NCI-H187 treated with DMSO at 0.1 percent for 48 hours (cell line): Measurements from ENCODE around the gene HOGA1.

Experiments used
- DNase-seq: peaks from one replicate; lab custom pipeline; 2025; lab: John Stamatoyannopoulos, UW

Gene HOGA1

GRCh38 chr10:97584060-97584797 lies at the start of gene HOGA1:
Gene HOGA1, plus strand, starts transcription at chr10:97584389. Its CDS starts 315 bp downstream, at chr10:97584704.
- no peak for DNase-seq

GRCh38 chr10:97534746-97535367 lies 49.3 kb upstream of the HOGA1 start:
- DNase-seq, result no peak

GRCh38 chr10:97537186-97537869 lies 46.9 kb upstream of the HOGA1 start:
- no peak for DNase-seq

GRCh38 chr10:97538411-97538810 lies 45.8 kb upstream of the HOGA1 start:
- no peak for DNase-seq

GRCh38 chr10:97538839-97539238 lies 45.4 kb upstream of the HOGA1 start:
- no peak for DNase-seq

- no peak for DNase-seq
Measured at GRCh38 chr10:97539523-97540200, 44.5 kb upstream of the HOGA1 start.

- DNase-seq, result no peak
Measured at GRCh38 chr10:97540669-97541500, 43.3 kb upstream of the HOGA1 start.

GRCh38 chr10:97542169-97543024 lies 41.8 kb upstream of the HOGA1 start:
- DNase-seq, result no peak

GRCh38 chr10:97543025-97543546 lies 41.1 kb upstream of the HOGA1 start:
- no peak for DNase-seq

- DNase-seq, result no peak
Measured at GRCh38 chr10:97546456-97547270, 37.5 kb upstream of the HOGA1 start.

- DNase-seq, result no peak
Measured at GRCh38 chr10:97547271-97547600, 37.0 kb upstream of the HOGA1 start.

- DNase-seq, result no peak
Measured at GRCh38 chr10:97547962-97548361, 36.2 kb upstream of the HOGA1 start.

- no peak for DNase-seq
Measured at GRCh38 chr10:97548828-97549455, 35.2 kb upstream of the HOGA1 start.

- DNase-seq, result no peak
Measured at GRCh38 chr10:97549587-97550322, 34.4 kb upstream of the HOGA1 start.

GRCh38 chr10:97550336-97551149 lies 33.6 kb upstream of the HOGA1 start:
- DNase-seq, result no peak

GRCh38 chr10:97551271-97551670 lies 32.9 kb upstream of the HOGA1 start:
- no peak for DNase-seq

- DNase-seq, result no peak
Measured at GRCh38 chr10:97553575-97554031, 30.6 kb upstream of the HOGA1 start.
